Measurements from ENCODE around the gene NAP1L4. TPM values are rescaled to one million over a fixed set of nuclear protein-coding genes. Genes with fewer than 3 reads are reported as not detected.
A peak's percentile ranks its signal among the peaks of the same experiment; 100 is the strongest.

Gene NAP1L4
- total and polyA plus RNA-seq, 2 donors (not counting 1 experiment from before 2014, with no cell fraction given) = 62.1 to 133 TPM

- ChIA-PET CTCF (interaction anchor here (1.1 to 2.5 kb wide), 9 partner anchors 11 to 627 kb away, joined by 3 to 28 read pairs (median 6); no protein-coding TSS in a partner anchor), POLR2A (no interaction called here)
- Histone ChIP-seq H3K9me3 (ENCODE audit: control extremely low read depth in 1 of 3, control insufficient read depth in 2 of 3, insufficient read depth in 1 of 3, low read length in 2 of 3) (peaks cover 0 to 6% (median 0%) of the 10 kb centered on the region in 3 donors), H3K4me1 (ENCODE audit: control insufficient read depth in 2 of 2, insufficient read depth in 2 of 2, low read length in 2 of 2) (peaks cover 28% of the 10 kb centered on the region in 2 donors), H3K79me2 (ENCODE audit: control insufficient read depth, insufficient read depth, low read length) (no peaks in the 10 kb centered on the region), H3K4me2 (replicated peaks; ENCODE audit: low read depth, low read length, poor library complexity, severe bottlenecking) (peak overlapping the region; percentile 94), H3K36me3 (replicated peaks in 1 of 2; ENCODE audit: control extremely low read depth in 1 of 2, control insufficient read depth in 1 of 2, extremely low read depth in 1 of 2, insufficient read depth in 2 of 2, low read length in 1 of 2) (no peaks in the 10 kb centered on the region), H4K20me1 (ENCODE audit: control insufficient read depth, insufficient read depth, low read length, poor library complexity, severe bottlenecking) (peaks cover 5% of the 10 kb centered on the region), H3K9ac (ENCODE audit: low read length) (peak overlapping the region; percentile 59), H3K27ac (ENCODE audit: low read length in 2 of 2) (no peak overlapping the region), H2AFZ (ENCODE audit: insufficient read depth, low read depth, low read length, poor library complexity, severe bottlenecking) (peak overlapping the region; percentile 62), H3K4me3 (ENCODE audit: control extremely low read depth in 1 of 5, extremely low read depth in 1 of 5, insufficient read depth in 1 of 5, low read depth in 2 of 5, low read length in 4 of 5) (peak overlapping the region in 4 of 5 experiments; percentile 35 to 65 (median 52)), H3K27me3 (replicated peaks in 1 of 4; ENCODE audit: control extremely low read depth in 1 of 4, control insufficient read depth in 3 of 4, insufficient read depth in 4 of 4, low read length in 3 of 4) (peaks cover 0 to 61% (median 17%) of the 10 kb centered on the region in 4 experiments)
- peaks cover 16% of the 10 kb centered on the region for H3K4me1 Mint-ChIP-seq
- no peak for TF ChIP-seq EZH2 (IDR thresholded peaks at IDR 0.05; ENCODE audit: borderline replicate concordance, insufficient read depth, low read depth, low read length, poor library complexity, severe bottlenecking)
- TF ChIP-seq CTCF (IDR thresholded peaks at IDR 0.05) = no peak
- DNase-seq = peak; percentile 34
- no peak overlapping the region for H3K27ac Mint-ChIP-seq
- intact Hi-C loops (cut with micrococcal nuclease) = no loop called here
- H3K4me3 Mint-ChIP-seq = peak overlapping the region; percentile 88
- peak; percentile 39 for ATAC-seq (ENCODE audit: low read depth)
- 2% methylated on average over 48 of the region's 48 CpGs for WGBS (ENCODE audit: insufficient coverage)
- peaks cover 28% of the 10 kb centered on the region for H3K27me3 Mint-ChIP-seq
- no peaks in the 10 kb centered on the region for H3K9me3 Mint-ChIP-seq (ENCODE audit: insufficient read depth)
These were observed 62.6 kb downstream of the NAP1L4 start for GRCh38 chr11:2929531-2929949.

Data from B cell (primary cell).